Activated CD4-positive, alpha-beta T cell treated with anti-CD3 and anti-CD28 coated beads, Interleukin-2, amount 10 ng/mL, durations not matched to agents 7 days and 5 days (primary cell): ENCODE data around the gene KRT74. TPM values are rescaled to one million over a fixed set of nuclear protein-coding genes. Genes with fewer than 3 reads are reported as not detected.

Source experiments
- CTCF ChIA-PET: fragments of 350-600 bp; sonication (Branson Sonifier 250); formaldehyde crosslinking; loops from one replicate; lab custom pipeline; 2021; ENCODE audit warnings: antibody characterized with exemption; lab: Charles Lee
- POLR2A ChIA-PET: fragments of 350-600 bp; sonication (Branson Sonifier 250); formaldehyde crosslinking; loops from one replicate; lab custom pipeline; 2021; ENCODE audit warnings: antibody characterized with exemption; lab: Charles Lee
- DNase-seq: peaks from one replicate; pipeline ENCODE4 v3.0.0-alpha.2; 2020
- H3K27ac Mint-ChIP-seq: one replicate; pipeline ENCODE4 v1.8.0; 2021; ENCODE audit warnings: mild to moderate bottlenecking, moderate library complexity, mixed read lengths
- H3K27me3 Mint-ChIP-seq: one replicate; pipeline ENCODE4 v1.8.0; 2021; ENCODE audit warnings: mixed read lengths
- H3K36me3 Mint-ChIP-seq: one replicate; pipeline ENCODE4 v1.8.0; 2021; ENCODE audit warnings: low read depth, mixed read lengths
- H3K4me1 Mint-ChIP-seq: one replicate; pipeline ENCODE4 v1.8.0; 2021; ENCODE audit warnings: mixed read lengths
- H3K4me3 Mint-ChIP-seq: one replicate; pipeline ENCODE4 v1.8.0; 2021; ENCODE audit warnings: mild to moderate bottlenecking, moderate library complexity, mixed read lengths
- H3K9me3 Mint-ChIP-seq: one replicate; pipeline ENCODE4 v1.8.0; 2021; ENCODE audit warnings: mixed read lengths
- total RNA-seq, 2 experiments: library from RNA; stranded (reverse); gene quantifications; one replicate each; pipeline ENCODE4 v1.2.3, GENCODE V29; 2021

Gene KRT74
- total RNA-seq, 2 experiments from 2014 or later, result 0.15 TPM

DNA sequence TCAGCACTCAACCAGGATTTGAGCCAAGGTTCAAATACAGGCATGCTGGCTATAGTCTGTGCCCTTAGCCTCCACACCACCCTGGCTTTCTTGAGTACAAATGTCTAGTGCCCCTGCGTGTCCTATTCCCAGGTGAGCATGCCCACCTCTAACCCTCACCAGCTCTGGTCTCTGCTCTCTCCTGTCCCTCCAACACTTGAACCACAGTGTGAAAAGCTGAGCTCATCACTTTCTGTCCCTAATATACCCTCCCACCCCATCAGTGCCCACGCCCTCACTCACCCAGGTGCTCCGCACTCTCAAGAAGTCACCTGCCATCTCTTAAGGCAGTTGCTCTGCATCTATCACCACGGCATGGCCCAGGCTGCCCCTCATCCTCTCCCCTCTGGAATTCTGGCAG is 13.7 kb downstream of the KRT74 start:
- Mint-ChIP-seq H3K27ac (no peak overlapping the region), H3K27me3 (peaks cover 26% of the 10 kb centered on the region), H3K36me3 (no peaks in the 10 kb centered on the region), H3K4me3 (no peak overlapping the region), H3K9me3 (no peaks in the 10 kb centered on the region), H3K4me1 (no peaks in the 10 kb centered on the region)
- DNase-seq, result no peak
- ChIA-PET POLR2A (no interaction called here), CTCF (interaction anchor here (0.6 kb wide), 1 partner anchor 168 kb away, joined by 4 read pairs; no protein-coding TSS in a partner anchor)

DNA sequence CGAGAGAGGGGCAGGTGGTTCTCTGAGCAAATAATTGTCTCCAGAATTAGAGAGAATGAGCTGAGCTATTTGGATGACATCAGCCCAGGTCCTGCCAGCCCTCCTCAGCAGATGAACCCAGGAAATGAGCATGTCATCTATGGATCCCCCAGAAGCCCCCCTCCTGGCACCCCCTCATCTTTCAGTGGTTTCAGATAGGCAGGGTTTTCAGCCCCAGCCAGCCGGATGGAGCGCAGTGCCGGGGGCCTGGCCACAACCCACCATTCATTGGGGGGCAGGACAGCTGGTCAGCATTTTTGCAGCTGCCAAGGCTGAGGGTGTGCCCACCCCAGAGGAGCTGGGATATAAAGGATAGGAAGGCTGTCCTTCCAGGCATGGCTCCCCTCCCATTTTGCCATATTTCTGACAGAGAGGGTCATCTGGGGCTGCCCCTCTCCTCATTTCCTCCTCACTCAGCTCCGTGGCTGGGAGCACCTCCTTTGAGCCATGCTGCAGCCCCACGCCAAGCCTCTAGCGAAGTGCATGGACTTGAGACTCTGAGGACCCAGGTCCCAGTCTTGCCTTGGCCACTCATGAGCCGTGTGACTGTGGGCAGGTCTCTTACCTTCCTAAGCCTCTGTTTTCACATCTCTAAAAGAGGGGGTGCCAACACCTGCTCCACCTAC is 14.7 kb downstream of the KRT74 start:
- no peak for DNase-seq
- Mint-ChIP-seq H3K36me3 (no peaks in the 10 kb centered on the region), H3K9me3 (no peaks in the 10 kb centered on the region), H3K27me3 (peaks cover 24% of the 10 kb centered on the region), H3K27ac (no peak overlapping the region), H3K4me3 (no peak overlapping the region), H3K4me1 (no peaks in the 10 kb centered on the region)
- ChIA-PET POLR2A (no interaction called here), CTCF (interaction anchor here (0.6 kb wide), 1 partner anchor 1022 kb away, joined by 3 read pairs; no protein-coding TSS in a partner anchor)

DNA sequence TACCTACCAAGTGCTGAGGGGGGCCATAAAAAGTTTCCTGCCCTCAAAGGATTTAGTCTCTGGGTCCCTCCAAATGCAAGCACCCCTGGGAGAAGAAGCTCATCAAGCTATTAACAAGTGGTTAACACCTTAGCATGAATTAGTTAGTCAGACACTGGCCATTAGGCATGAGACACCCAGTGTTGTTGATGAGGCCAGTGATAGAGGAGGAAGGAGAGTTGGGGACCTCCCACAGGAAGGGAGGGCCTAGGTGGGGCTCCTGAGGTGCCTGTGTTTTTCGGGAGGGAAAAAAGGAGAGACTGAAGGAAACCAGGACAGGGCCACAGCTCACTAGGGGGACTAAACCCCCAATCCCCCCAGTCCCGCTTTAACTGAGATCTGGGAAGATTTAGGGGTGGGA is 16.2 kb downstream of the KRT74 start:
- no peak overlapping the region for H3K4me3 Mint-ChIP-seq

DNA sequence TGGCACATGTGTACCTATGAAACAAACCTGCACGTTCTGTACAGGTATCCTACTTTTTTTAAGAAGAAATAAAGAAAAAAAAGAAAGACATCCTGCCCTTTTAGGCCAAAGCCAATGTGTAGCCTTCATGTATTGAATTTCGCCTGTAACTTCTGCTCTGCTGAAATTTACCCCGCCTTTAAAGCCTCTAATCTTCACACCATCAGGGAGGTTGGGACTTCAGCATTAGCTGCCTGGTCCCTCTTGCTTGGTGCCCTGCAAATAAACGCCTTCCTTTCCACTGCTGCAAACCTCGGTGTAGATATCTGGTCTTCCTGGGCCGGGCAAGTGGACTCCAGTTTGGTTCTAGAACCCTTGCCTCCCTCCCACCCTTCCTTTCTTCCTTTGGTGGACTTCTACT is 18.1 kb downstream of the KRT74 start:
- H3K9me3 Mint-ChIP-seq, result no peaks in the 10 kb centered on the region
- H3K4me1 Mint-ChIP-seq, result no peaks in the 10 kb centered on the region
- ChIA-PET POLR2A (no interaction called here), CTCF (interaction anchor here (2.0 kb wide), 1 partner anchor 324 kb away, joined by 5 read pairs; no protein-coding TSS in a partner anchor)
- H3K27ac Mint-ChIP-seq, result no peak overlapping the region
- peaks cover 16% of the 10 kb centered on the region for H3K27me3 Mint-ChIP-seq
- no peak overlapping the region for H3K4me3 Mint-ChIP-seq
- no peaks in the 10 kb centered on the region for H3K36me3 Mint-ChIP-seq
- no peak for DNase-seq

More for the DNA sequence above, 16.2 kb downstream of the KRT74 start:
- Mint-ChIP-seq H3K27me3 (peaks cover 19% of the 10 kb centered on the region), H3K4me1 (no peaks in the 10 kb centered on the region), H3K27ac (no peak overlapping the region), H3K36me3 (no peaks in the 10 kb centered on the region), H3K9me3 (no peaks in the 10 kb centered on the region)
- CTCF ChIA-PET, result interaction anchor here (0.5 kb wide), 1 partner anchor 974 kb away, joined by 3 read pairs; no protein-coding TSS in a partner anchor
- POLR2A ChIA-PET, result no interaction called here
- DNase-seq, result no peak

DNA sequence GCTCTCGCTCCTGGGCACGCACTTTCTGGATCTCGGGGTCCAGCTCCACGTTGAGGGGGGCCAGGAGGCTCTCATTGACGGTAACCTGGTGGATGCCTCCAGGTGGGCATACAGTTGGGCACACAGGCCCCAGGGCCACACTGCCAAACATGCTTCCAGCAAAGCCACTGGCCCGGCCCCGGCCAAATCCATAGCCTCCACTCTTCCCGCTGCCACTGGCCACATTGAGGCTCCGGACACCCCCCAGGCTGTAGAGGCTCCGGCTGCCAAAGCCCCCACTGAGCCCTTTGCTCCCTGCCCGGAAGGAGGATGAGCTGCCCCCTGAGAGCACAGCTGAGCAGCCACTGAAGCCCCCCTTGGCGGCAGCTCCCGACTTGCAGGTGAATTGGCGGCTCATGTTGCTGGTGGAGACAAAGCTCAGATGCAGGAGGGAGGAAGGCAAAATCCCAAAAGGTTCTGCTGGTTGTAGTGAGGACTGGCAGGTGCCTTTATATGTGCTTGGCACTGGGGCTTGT is 20.9 kb downstream of the KRT74 start, which contains the start of gene KRT71:
KRT71 (minus strand) TSS at position 465 of the 515 bp plus-strand sequence; CDS start at position 397, 68 bp downstream.
- H3K27ac Mint-ChIP-seq, result no peak within 1 kb of the TSS
- no peaks in the 10 kb centered on the region for H3K36me3 Mint-ChIP-seq
- H3K4me1 Mint-ChIP-seq, result no peaks in the 10 kb centered on the region
- H3K27me3 Mint-ChIP-seq, result peaks cover 16% of the 10 kb centered on the region
- CTCF ChIA-PET, result interaction anchor here (0.8 kb wide), 1 partner anchor 30 kb away, joined by 3 read pairs; no protein-coding TSS in a partner anchor
- no peak within 1 kb of the TSS for H3K4me3 Mint-ChIP-seq
- H3K9me3 Mint-ChIP-seq, result no peaks in the 10 kb centered on the region
- POLR2A ChIA-PET, result no interaction called here
- no peak for DNase-seq

DNA sequence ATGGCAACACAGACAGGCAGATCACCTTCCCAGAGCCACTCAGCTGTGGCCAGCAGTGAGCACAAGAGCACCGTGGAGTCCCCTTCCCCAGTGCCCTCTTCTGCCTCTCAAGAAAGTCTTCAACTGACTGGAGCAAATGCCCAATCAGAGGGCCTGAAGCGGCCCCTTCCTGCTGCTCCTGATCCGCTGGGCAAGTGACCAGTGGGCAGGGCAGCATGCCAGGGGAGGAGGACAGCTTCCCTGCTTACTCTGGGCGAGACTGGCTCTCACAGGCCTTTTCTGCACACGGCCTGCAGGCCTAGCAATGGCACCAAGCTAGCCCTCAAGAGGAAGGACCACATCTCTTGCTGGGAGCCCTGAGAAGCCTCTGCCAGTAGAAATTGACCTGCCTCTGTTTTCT is 21.6 kb downstream of the KRT74 start:
- DNase-seq, result no peak
- CTCF ChIA-PET, result no interaction called here
- Mint-ChIP-seq H3K4me3 (no peak overlapping the region), H3K27me3 (peaks cover 13% of the 10 kb centered on the region), H3K4me1 (no peaks in the 10 kb centered on the region), H3K9me3 (no peaks in the 10 kb centered on the region), H3K36me3 (no peaks in the 10 kb centered on the region), H3K27ac (no peak overlapping the region)
- POLR2A ChIA-PET, result no interaction called here

DNA sequence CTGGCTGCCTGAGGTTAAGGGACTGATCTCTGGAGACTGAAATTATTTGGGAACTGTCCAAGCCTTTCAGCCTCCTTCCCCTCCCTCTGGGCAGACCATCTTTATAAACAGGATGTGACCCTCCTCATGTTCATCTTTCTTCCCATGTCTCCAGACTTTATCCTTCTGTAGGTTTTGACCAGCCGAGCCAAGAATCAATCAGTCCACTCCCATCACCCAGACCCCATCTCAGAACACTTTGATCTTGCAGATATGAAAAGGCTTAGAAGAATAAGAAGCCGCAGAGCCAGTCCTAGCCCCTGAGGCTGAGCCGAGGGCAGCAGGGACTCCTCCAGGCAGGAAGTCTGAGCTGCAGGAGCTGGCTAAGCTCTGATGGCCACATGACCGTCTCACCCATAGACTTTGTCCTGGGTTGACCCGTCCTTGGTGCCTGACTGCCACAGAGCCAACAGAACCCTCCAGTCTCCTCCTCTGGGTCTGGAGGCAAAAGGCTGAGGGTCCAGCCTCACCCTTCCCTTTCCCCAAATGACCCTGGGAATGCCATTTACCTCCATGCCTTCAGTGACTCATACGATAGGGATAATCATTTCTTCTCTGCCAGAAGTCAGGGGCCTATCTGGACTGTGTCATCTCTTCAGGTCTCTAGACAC is 22.3 kb downstream of the KRT74 start:
- H3K36me3 Mint-ChIP-seq, result no peaks in the 10 kb centered on the region
- DNase-seq, result no peak
- H3K4me3 Mint-ChIP-seq, result no peak overlapping the region
- no peaks in the 10 kb centered on the region for H3K9me3 Mint-ChIP-seq
- H3K4me1 Mint-ChIP-seq, result no peaks in the 10 kb centered on the region
- CTCF ChIA-PET, result no interaction called here
- H3K27ac Mint-ChIP-seq, result no peak overlapping the region
- H3K27me3 Mint-ChIP-seq, result peaks cover 12% of the 10 kb centered on the region
- POLR2A ChIA-PET, result no interaction called here

DNA sequence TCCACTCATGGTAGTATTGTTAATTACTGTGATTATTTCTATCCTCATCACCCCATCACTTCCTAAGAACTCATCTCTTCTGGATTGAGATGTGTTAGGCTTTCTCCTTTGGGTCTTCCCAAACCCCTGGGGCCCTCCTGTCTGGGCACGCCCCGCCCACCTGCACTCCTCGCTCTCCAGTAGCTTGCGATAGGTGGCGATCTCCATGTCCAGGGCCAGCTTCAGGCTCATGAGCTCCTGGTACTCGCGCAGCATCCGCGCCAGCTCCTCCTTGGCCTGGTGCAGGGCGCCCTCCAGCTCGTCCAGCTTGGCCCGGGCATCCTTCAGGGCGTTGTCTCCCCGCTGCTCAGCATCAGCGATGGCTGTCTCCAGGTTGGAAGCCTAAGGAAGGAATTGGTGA is 27.5 kb downstream of the KRT74 start:
- ChIA-PET POLR2A (no interaction called here), CTCF (no interaction called here)
- no peak for DNase-seq
- H3K27ac Mint-ChIP-seq, result no peak overlapping the region
- no peaks in the 10 kb centered on the region for H3K36me3 Mint-ChIP-seq
- peaks cover 3% of the 10 kb centered on the region for H3K4me1 Mint-ChIP-seq
- no peak overlapping the region for H3K4me3 Mint-ChIP-seq
- peaks cover 3% of the 10 kb centered on the region for H3K27me3 Mint-ChIP-seq
- no peaks in the 10 kb centered on the region for H3K9me3 Mint-ChIP-seq

DNA sequence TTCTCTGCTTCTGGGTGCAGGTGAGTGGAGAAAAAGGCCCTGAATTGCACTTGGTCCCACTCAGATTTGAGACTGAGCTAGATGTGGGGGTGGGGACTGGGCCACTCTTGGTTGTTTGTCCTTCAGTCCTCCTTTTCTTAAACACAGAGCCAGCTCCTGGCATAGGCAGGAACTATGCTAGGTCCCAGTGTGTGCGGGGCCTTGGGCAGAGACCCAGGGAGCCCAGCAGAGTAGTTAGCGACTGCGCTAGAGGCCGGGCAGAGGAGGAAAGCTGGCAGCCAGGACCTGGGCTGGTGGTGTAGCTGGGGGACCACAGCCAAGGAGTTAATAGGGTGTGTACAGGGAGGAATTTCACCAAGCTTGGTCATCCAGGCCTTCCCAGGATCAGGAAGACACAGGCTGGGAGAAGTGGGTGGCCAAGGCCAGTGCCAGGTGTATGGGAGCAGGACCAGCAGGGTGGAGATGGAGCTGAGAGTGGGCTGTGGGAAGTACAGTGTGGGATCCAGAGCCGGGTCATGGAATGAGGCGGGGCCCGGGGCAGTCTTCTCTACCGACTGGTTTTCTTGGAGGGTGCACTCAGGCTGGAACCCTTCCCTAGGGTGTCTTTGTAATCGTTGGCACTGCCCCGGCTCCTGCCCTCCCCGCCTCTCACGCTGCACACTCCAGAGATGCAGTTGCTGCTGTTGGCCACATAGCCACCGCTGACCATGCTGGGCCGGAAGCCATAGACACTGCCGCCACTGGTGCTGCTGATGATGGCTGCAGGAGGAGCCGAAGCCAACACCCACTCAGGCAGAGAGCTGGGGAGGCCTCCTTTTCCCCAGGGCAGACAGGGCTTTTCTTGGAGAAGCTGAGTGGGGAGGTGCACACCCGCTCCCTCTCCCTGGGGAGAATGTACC is 29.4 kb downstream of the KRT74 start:
- peaks cover 3% of the 10 kb centered on the region for H3K4me1 Mint-ChIP-seq
- no peaks in the 10 kb centered on the region for H3K36me3 Mint-ChIP-seq
- ChIA-PET CTCF (interaction anchor here (0.6 to 1.2 kb wide), 2 partner anchors 37 to 513 kb away, joined by 3 read pairs; no protein-coding TSS in a partner anchor), POLR2A (no interaction called here)
- no peaks in the 10 kb centered on the region for H3K9me3 Mint-ChIP-seq
- DNase-seq, result no peak
- H3K27me3 Mint-ChIP-seq, result no peaks in the 10 kb centered on the region
- no peak overlapping the region for H3K4me3 Mint-ChIP-seq
- no peak overlapping the region for H3K27ac Mint-ChIP-seq

DNA sequence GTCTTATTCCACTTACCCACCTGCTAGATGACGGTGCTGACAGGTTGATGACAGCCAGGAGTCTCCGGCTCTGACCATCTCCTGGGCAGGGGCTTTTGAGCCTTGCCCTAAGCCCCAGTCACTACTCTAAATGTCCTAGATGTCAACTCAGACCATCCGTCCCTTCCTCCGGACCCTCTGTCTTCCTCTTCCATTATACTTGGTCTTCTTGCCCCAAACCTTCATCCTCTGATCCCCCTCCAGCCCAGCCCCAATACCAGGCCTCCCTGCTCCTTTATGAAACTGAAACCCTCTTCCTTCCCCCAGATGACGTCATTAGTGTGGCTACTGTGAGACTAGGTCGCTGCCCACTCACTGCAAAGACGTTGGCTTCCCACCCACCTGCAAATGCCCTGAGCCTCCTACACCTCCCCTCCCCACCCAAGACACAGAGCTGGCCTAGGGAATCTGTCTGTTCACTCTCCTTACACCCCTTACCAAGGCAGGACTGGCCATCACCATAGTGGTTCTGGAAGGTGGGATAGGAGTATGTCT is 30.8 kb downstream of the KRT74 start:
- no peaks in the 10 kb centered on the region for H3K9me3 Mint-ChIP-seq
- CTCF ChIA-PET, result no interaction called here
- no peak for DNase-seq
- no peaks in the 10 kb centered on the region for H3K36me3 Mint-ChIP-seq
- POLR2A ChIA-PET, result no interaction called here
- no peaks in the 10 kb centered on the region for H3K27me3 Mint-ChIP-seq
- H3K4me3 Mint-ChIP-seq, result no peak overlapping the region
- peaks cover 3% of the 10 kb centered on the region for H3K4me1 Mint-ChIP-seq
- H3K27ac Mint-ChIP-seq, result no peak overlapping the region

DNA sequence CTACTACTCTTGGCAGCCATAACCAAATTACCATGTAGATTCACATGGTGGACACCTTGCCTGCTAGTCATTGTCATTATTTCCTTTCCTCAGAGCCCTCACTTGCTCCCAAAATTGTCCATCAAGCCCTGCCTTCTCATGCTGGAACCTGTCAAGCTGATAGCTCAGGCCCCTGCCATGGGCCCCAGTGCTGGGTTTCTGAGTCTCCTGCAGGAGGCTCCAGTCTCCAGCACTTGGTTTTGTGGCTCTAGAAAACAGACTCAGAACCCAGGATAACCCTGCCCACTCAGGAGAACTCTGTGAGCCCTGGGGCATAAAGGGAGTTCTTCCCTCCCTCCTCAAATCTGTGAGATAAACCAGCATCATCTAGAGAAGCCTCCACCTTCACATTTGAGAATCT is 31.5 kb downstream of the KRT74 start:
- H3K4me1 Mint-ChIP-seq, result peaks cover 3% of the 10 kb centered on the region
- no peak overlapping the region for H3K4me3 Mint-ChIP-seq
- ChIA-PET POLR2A (no interaction called here), CTCF (no interaction called here)
- no peaks in the 10 kb centered on the region for H3K9me3 Mint-ChIP-seq
- DNase-seq, result no peak
- H3K36me3 Mint-ChIP-seq, result no peaks in the 10 kb centered on the region
- H3K27ac Mint-ChIP-seq, result no peak overlapping the region
- H3K27me3 Mint-ChIP-seq, result no peaks in the 10 kb centered on the region

DNA sequence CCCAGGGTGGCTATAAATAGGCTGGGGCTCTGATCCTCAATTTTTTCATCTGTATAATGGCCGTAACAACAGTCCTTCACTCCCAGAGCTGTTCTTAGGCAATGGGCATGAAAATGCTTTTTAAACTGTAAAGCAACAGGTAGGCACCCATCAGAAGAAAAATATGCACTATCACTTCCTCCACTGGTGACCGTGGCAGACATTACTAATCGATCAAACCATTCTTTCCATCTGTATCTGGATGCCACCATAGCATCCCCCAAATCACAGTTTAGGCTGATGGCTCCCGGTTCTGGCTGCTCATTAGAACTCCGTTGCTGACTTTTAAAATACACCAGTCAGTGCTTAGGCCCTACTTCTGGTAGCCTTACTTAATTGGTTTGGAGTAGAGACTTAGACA is 31.9 kb downstream of the KRT74 start:
- no peak for DNase-seq
- H3K9me3 Mint-ChIP-seq, result no peaks in the 10 kb centered on the region
- POLR2A ChIA-PET, result no interaction called here
- CTCF ChIA-PET, result no interaction called here
- no peak overlapping the region for H3K27ac Mint-ChIP-seq
- no peaks in the 10 kb centered on the region for H3K27me3 Mint-ChIP-seq
- H3K4me1 Mint-ChIP-seq, result peaks cover 3% of the 10 kb centered on the region
- H3K36me3 Mint-ChIP-seq, result no peaks in the 10 kb centered on the region
- H3K4me3 Mint-ChIP-seq, result no peak overlapping the region
